Natural killer cell (primary cell): ENCODE results near the gene MRFAP1L1. TPM values are rescaled to one million over a fixed set of nuclear protein-coding genes. Genes with fewer than 3 reads are reported as not detected.
A peak's percentile ranks its signal among the peaks of the same experiment; 100 is the strongest.
"Not testable (repeated sequence)": the region's sequence is repeated elsewhere in the genome, so short reads cannot be mapped to it uniquely, and the experiment has no call there.

Source experiments
- ATAC-seq, 3 donors: fragments of 150-1000 bp in 2 of 3; fragments of 200-7000 bp in 1 of 3; cut with Tn5 transposase; 1 replicate in 1 of 3; 2 replicates in 2 of 3; pipeline ENCODE4 v1.10.0; 2021; ENCODE audit warnings: mild to moderate bottlenecking in 2 of 3, moderate library complexity in 2 of 3
- DNase-seq, 2 donors: peaks; one replicate each; pipeline versions ENCODE4 v3.0.0 to v3.0.0-alpha.2; 2013 to 2021; ENCODE audit warnings: mixed read lengths in 1 of 2
- H3K27ac ChIP-seq: one replicate; pipeline ENCODE4 v1.5.1; 2013; ENCODE audit warnings: mild to moderate bottlenecking, low read length
- H3K27me3 ChIP-seq: one replicate; pipeline ENCODE4 v1.6.1; 2013; ENCODE audit warnings: low read length; ENCODE audit not compliant: control insufficient read depth, insufficient read depth
- H3K36me3 ChIP-seq: one replicate; pipeline ENCODE4 v1.6.1; 2013; ENCODE audit warnings: low read length; ENCODE audit not compliant: control insufficient read depth, insufficient read depth
- H3K4me1 ChIP-seq: one replicate; pipeline ENCODE4 v1.6.1; 2013; ENCODE audit warnings: low read length; ENCODE audit not compliant: control insufficient read depth, insufficient read depth
- H3K4me3 ChIP-seq: one replicate; pipeline ENCODE4 v1.5.1; 2013; ENCODE audit warnings: low read length
- H3K9me3 ChIP-seq: one replicate; pipeline ENCODE4 v1.6.1; 2013; ENCODE audit warnings: low read length; ENCODE audit not compliant: control insufficient read depth, insufficient read depth
- H3K27ac Mint-ChIP-seq, 2 donors: one replicate each; pipeline ENCODE4 v1.8.0; 2022; ENCODE audit warnings: mild to moderate bottlenecking in 2 of 2, mixed read lengths in 2 of 2, moderate library complexity in 1 of 2
- H3K27me3 Mint-ChIP-seq, 2 donors: one replicate each; pipeline ENCODE4 v1.8.0; 2022; ENCODE audit warnings: low read depth in 2 of 2, mixed read lengths in 2 of 2
- H3K36me3 Mint-ChIP-seq: one replicate; pipeline ENCODE4 v1.8.0; 2022; ENCODE audit warnings: mixed read lengths
- H3K4me1 Mint-ChIP-seq, 2 donors: one replicate each; pipeline ENCODE4 v1.8.0; 2022; ENCODE audit warnings: mixed read lengths in 2 of 2
- H3K4me3 Mint-ChIP-seq: one replicate; pipeline ENCODE4 v1.8.0; 2022; ENCODE audit warnings: mild to moderate bottlenecking, moderate library complexity, mixed read lengths
- H3K9me3 Mint-ChIP-seq, 2 donors: one replicate each; pipeline ENCODE4 v1.8.0; 2022; ENCODE audit warnings: mixed read lengths in 2 of 2
- CTCF ChIP-seq: fragments of 200-600 bp; IDR thresholded peaks from one replicate; pipeline ENCODE4 v1.8.0; 2022; ENCODE audit warnings: antibody characterized with exemption
- WGBS: methylation state at CpG from one replicate; pipeline ENCODE4 v1.1.7; 2013; ENCODE audit warnings: missing lambda C conversion rate; ENCODE audit not compliant: insufficient coverage; 5-methylcytosine and 5-hydroxymethylcytosine counted together
- intact Hi-C: fragments of 100-400 bp; cut with micrococcal nuclease; formaldehyde crosslinking; loops from one replicate; pipeline ENCODE4 v1.14.2; 2022
- total RNA-seq, 4 donors: library from RNA; stranded (reverse); fragments of 120-200 nt in 1 of 4; gene quantifications; one replicate each; pipeline versions ENCODE4 v1.2.3 to v1.2.4, GENCODE V29; 2013 to 2022

Gene MRFAP1L1
- total RNA-seq, 3 donors from 2014 or later (not counting 1 experiment from before 2014, with no cell fraction given): 38.4 to 60.9 (median 40.8) TPM

DNA sequence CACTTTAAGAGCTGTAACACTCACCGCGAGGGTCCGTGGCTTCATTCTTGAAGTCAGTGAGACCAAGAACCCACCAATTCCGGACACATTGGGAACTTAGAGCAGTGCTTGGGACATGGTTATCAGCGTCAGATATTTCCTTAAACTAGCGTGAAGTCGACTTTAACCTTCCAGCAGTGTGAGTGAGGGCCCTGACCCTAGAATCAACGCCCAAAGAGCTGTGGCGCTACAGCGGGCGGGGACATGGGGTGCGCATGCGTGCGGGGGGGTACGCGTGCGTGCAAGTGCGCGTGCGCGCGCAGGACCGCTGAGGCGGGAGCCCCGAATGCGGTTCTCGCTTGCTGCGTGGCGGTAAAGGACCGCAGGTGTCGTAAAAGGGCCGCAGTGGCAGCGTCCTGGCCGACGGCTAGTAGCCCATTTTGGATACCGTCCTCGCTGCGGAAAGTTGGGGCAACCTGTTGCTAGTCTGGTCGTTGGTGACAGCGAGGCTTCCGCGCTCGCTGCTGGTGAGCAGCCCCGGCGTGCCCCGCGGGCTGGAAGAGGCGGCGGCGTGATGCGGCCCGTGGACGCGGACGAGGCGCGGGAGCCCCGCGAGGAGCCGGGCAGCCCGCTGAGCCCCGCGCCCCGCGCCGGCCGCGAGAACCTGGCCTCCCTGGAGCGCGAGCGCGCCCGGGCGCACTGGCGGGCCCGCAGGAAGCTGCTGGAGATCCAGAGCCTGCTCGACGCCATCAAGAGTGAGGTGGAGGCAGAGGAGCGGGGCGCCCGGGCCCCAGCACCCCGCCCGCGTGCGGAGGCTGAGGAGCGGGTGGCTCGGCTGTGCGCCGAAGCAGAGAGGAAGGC, 35.8 kb downstream of the MRFAP1L1 start:
- Mint-ChIP-seq H3K36me3 (no peaks in the 10 kb centered on the region), H3K27me3 (no peaks in the 10 kb centered on the region), H3K4me3 (peak overlapping the region; percentile 95), H3K27ac (peak overlapping the region; percentile 96 to 97), H3K9me3 (no peaks in the 10 kb centered on the region), H3K4me1 (peaks cover 38 to 49% of the 10 kb centered on the region in 2 donors)
- ATAC-seq: peak; percentile 83 to 92 (median 89)
- peak overlapping the region; percentile 74 for H3K27ac ChIP-seq
- under 1% methylated on average over 89 of the region's 89 CpGs for WGBS
- intact Hi-C loops: loop anchor here (1.0 to 5.0 kb wide), 8 partner anchors 15 to 313 kb away; partner anchors contain the start of genes BLOC1S4 and MRFAP1L1
- H3K36me3 ChIP-seq: peaks cover 20% of the 10 kb centered on the region
- no peak for TF ChIP-seq CTCF
- H3K9me3 ChIP-seq: no peaks in the 10 kb centered on the region
- peaks cover 36% of the 10 kb centered on the region for H3K4me1 ChIP-seq
- H3K27me3 ChIP-seq: no peaks in the 10 kb centered on the region
- DNase-seq: peak; percentile 89 to 99
- peak overlapping the region; percentile 46 for H3K4me3 ChIP-seq

DNA sequence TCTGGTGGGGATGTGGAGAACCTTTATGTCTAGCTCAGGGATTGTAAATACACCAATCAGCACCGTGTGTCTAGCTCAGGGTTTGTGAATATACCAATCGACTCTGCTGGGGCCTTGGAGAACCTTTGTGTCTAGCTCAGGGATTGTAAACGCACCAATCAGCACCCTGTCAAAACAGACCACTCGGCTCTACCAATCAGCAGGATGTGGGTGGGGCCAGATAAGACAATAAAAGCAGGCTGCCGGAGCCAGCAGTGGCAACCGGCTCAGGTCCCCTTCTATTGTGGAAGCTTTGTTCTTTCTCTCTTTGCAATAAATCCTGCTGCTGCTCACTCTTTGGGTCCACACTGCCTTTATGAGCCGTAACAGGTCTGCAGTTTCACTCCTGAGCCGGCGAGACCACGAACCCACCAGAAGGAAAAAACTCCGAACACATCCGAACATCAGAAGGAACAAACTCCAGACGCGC, 36.4 kb downstream of the MRFAP1L1 start:
- not testable (repeated sequence) for H3K36me3 Mint-ChIP-seq
- ATAC-seq: peak in 1 of 3 donors; percentile 7

GRCh38 chr4:6672541-6673190, 37.0 kb downstream of the MRFAP1L1 start:
- not testable (repeated sequence) for ATAC-seq, H3K9me3 ChIP-seq, H3K27me3 Mint-ChIP-seq, H3K27me3 ChIP-seq, H3K4me3 ChIP-seq, H3K4me3 Mint-ChIP-seq, H3K9me3 Mint-ChIP-seq, H3K36me3 Mint-ChIP-seq, DNase-seq
- 98% methylated on average over 34 of the region's 34 CpGs for WGBS
- intact Hi-C loops: loop anchor here (1.0 to 5.0 kb wide), 3 partner anchors 14 to 315 kb away; no protein-coding TSS in a partner anchor
- peaks cover 19% of the 10 kb centered on the region for H3K36me3 ChIP-seq
- Mint-ChIP-seq H3K4me1 (peaks cover 38 to 47% of the 10 kb centered on the region in 2 donors), H3K27ac (peak overlapping the region; percentile 96 to 97)
- H3K27ac ChIP-seq: peak overlapping the region; percentile 74
- peaks cover 36% of the 10 kb centered on the region for H3K4me1 ChIP-seq

More for the DNA sequence above, 36.4 kb downstream of the MRFAP1L1 start:
- peaks cover 20% of the 10 kb centered on the region for H3K36me3 ChIP-seq
- H3K9me3 Mint-ChIP-seq, H3K9me3 ChIP-seq, H3K27me3 Mint-ChIP-seq, H3K27me3 ChIP-seq: not testable (repeated sequence)
- H3K4me3 ChIP-seq: peak overlapping the region; percentile 46
- peak; percentile 50 to 61 for DNase-seq
- H3K4me1 ChIP-seq: peaks cover 36% of the 10 kb centered on the region
- peak overlapping the region; percentile 74 for H3K27ac ChIP-seq
- WGBS: 47% methylated on average over 13 of the region's 14 CpGs
- intact Hi-C loops: loop anchor here (1.0 to 5.0 kb wide), 3 partner anchors 14 to 314 kb away; no protein-coding TSS in a partner anchor
- Mint-ChIP-seq H3K4me1 (peaks cover 38 to 49% of the 10 kb centered on the region in 2 donors), H3K27ac (peak overlapping the region; percentile 96 to 97), H3K4me3 (peak overlapping the region; percentile 95)

GRCh38 chr4:6672131-6672530, 37.5 kb downstream of the MRFAP1L1 start:
- H3K9me3 ChIP-seq: no peaks in the 10 kb centered on the region
- no peak overlapping the region for H3K27ac Mint-ChIP-seq
- peaks cover 37 to 42% of the 10 kb centered on the region in 2 donors for H3K4me1 Mint-ChIP-seq
- H3K27me3 Mint-ChIP-seq: no peaks in the 10 kb centered on the region
- no peak overlapping the region for H3K4me3 ChIP-seq
- no peaks in the 10 kb centered on the region for H3K9me3 Mint-ChIP-seq
- H3K27ac ChIP-seq: no peak overlapping the region
- H3K36me3 ChIP-seq: peaks cover 15% of the 10 kb centered on the region
- peaks cover 34% of the 10 kb centered on the region for H3K4me1 ChIP-seq
- intact Hi-C loops: loop anchor here (2.0 to 5.0 kb wide), 2 partner anchors 13 to 315 kb away; no protein-coding TSS in a partner anchor
- H3K4me3 Mint-ChIP-seq: no peak overlapping the region
- no peaks in the 10 kb centered on the region for H3K36me3 Mint-ChIP-seq
- DNase-seq (no peak), ATAC-seq (no peak)
- TF ChIP-seq CTCF: no peak
- no peaks in the 10 kb centered on the region for H3K27me3 ChIP-seq
- WGBS: 97% methylated on average over 19 of the region's 19 CpGs
